WERI-Rb-1 (cell line): ENCODE measurements around the gene RHBG.

Source experiments
- DNase-seq: peaks from one replicate; pipeline ENCODE4 v3.0.0-alpha.2; 2020
- H3K27ac ChIP-seq: fragments of 250-450 bp; sonication (Bioruptor Pico); 2 replicates; pipeline ENCODE4 v1.5.1; 2020; ENCODE audit warnings: mild to moderate bottlenecking, moderate library complexity
- H3K27me3 ChIP-seq: fragments of 250-450 bp; sonication (Bioruptor Pico); 2 replicates; pipeline ENCODE4 v1.5.1; 2021; ENCODE audit warnings: mild to moderate bottlenecking, low read depth, moderate library complexity; ENCODE audit not compliant: insufficient read depth, severe bottlenecking
- H3K36me3 ChIP-seq: fragments of 250-450 bp; sonication (Bioruptor Pico); 2 replicates; pipeline ENCODE4 v1.5.1; 2020; ENCODE audit warnings: mild to moderate bottlenecking, moderate library complexity
- H3K4me3 ChIP-seq: 2 replicates; pipeline ENCODE4 v1.5.1; 2011; ENCODE audit warnings: low read depth, mild to moderate bottlenecking, control low read depth, low read length
- H3K9me3 ChIP-seq: fragments of 250-450 bp; sonication (Bioruptor Pico); 2 replicates; pipeline ENCODE4 v1.5.1; 2021; ENCODE audit warnings: mild to moderate bottlenecking, moderate library complexity; ENCODE audit not compliant: severe bottlenecking
- CTCF ChIP-seq: IDR thresholded peaks from 2 replicates; pipeline ENCODE4 v1.5.1; 2011; ENCODE audit warnings: low read depth, mild to moderate bottlenecking, control low read depth, inconsistent platforms, low read length

Gene RHBG

GRCh38 chr1:156373546-156373945 lies 4.5 kb downstream of the RHBG start:
- no peaks in the 10 kb centered on the region for H3K9me3 ChIP-seq
- H3K27me3 ChIP-seq, result no peaks in the 10 kb centered on the region
- no peak for DNase-seq
- TF ChIP-seq CTCF, result no peak
- H3K27ac ChIP-seq, result no peak overlapping the region
- H3K4me3 ChIP-seq, result no peak overlapping the region
- no peaks in the 10 kb centered on the region for H3K36me3 ChIP-seq

GRCh38 chr1:156376146-156376545 lies 7.1 kb downstream of the RHBG start:
- no peak overlapping the region for H3K27ac ChIP-seq
- DNase-seq, result no peak
- TF ChIP-seq CTCF, result no peak

GRCh38 chr1:156376958-156377919 lies 8.2 kb downstream of the RHBG start:
- Histone ChIP-seq H3K9me3 (no peaks in the 10 kb centered on the region), H3K36me3 (no peaks in the 10 kb centered on the region), H3K27ac (no peak overlapping the region), H3K4me3 (no peak overlapping the region), H3K27me3 (no peaks in the 10 kb centered on the region)
- no peak for DNase-seq
- TF ChIP-seq CTCF, result no peak

More at GRCh38 chr1:156376146-156376545, 7.1 kb downstream of the RHBG start:
- Histone ChIP-seq H3K27me3 (no peaks in the 10 kb centered on the region), H3K4me3 (no peak overlapping the region), H3K9me3 (no peaks in the 10 kb centered on the region), H3K36me3 (no peaks in the 10 kb centered on the region)

GRCh38 chr1:156378557-156378956 lies 9.5 kb downstream of the RHBG start:
- no peak overlapping the region for H3K27ac ChIP-seq
- no peaks in the 10 kb centered on the region for H3K36me3 ChIP-seq
- no peaks in the 10 kb centered on the region for H3K9me3 ChIP-seq
- H3K27me3 ChIP-seq, result no peaks in the 10 kb centered on the region
- TF ChIP-seq CTCF, result no peak
- no peak overlapping the region for H3K4me3 ChIP-seq
- no peak for DNase-seq

- peak; percentile 58 for TF ChIP-seq CTCF
- H3K27ac ChIP-seq, result no peak overlapping the region
- H3K36me3 ChIP-seq, result no peaks in the 10 kb centered on the region
- no peak overlapping the region for H3K4me3 ChIP-seq
- DNase-seq, result peak; percentile 66
- no peaks in the 10 kb centered on the region for H3K9me3 ChIP-seq
- no peaks in the 10 kb centered on the region for H3K27me3 ChIP-seq
These were observed 10.6 kb downstream of the RHBG start for GRCh38 chr1:156379420-156380165.
